ENCODE results near the gene WNT7B. TPM values are rescaled to one million over a fixed set of nuclear protein-coding genes. Genes with fewer than 3 reads are reported as not detected.

The WNT7B gene
- total RNA-seq, 3 donors from 2014 or later (not counting 1 experiment from before 2014, with no cell fraction given): not detected

- ATAC-seq (no peak), DNase-seq (no peak)
- Mint-ChIP-seq H3K36me3 (no peaks in the 10 kb centered on the region), H3K27me3 (ENCODE audit: low read depth in 2 of 2) (peaks cover 22 to 24% of the 10 kb centered on the region in 2 donors), H3K27ac (no peak overlapping the region), H3K4me1 (no peaks in the 10 kb centered on the region), H3K4me3 (no peak overlapping the region), H3K9me3 (no peaks in the 10 kb centered on the region)
- no peaks in the 10 kb centered on the region for H3K9me3 ChIP-seq (ENCODE audit: control insufficient read depth, insufficient read depth, low read length)
- TF ChIP-seq, protein P1, sequence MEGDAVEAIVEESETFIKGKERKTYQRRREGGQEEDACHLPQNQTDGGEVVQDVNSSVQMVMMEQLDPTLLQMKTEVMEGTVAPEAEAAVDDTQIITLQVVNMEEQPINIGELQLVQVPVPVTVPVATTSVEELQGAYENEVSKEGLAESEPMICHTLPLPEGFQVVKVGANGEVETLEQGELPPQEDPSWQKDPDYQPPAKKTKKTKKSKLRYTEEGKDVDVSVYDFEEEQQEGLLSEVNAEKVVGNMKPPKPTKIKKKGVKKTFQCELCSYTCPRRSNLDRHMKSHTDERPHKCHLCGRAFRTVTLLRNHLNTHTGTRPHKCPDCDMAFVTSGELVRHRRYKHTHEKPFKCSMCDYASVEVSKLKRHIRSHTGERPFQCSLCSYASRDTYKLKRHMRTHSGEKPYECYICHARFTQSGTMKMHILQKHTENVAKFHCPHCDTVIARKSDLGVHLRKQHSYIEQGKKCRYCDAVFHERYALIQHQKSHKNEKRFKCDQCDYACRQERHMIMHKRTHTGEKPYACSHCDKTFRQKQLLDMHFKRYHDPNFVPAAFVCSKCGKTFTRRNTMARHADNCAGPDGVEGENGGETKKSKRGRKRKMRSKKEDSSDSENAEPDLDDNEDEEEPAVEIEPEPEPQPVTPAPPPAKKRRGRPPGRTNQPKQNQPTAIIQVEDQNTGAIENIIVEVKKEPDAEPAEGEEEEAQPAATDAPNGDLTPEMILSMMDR (IDR thresholded peaks at IDR 0.05): no peak
- 65% methylated on average over 27 of the region's 27 CpGs for WGBS (ENCODE audit: insufficient coverage)
- no peak overlapping the region for H3K27ac ChIP-seq (ENCODE audit: low read length)
- H3K4me3 ChIP-seq (ENCODE audit: low read length): no peak overlapping the region
- no peaks in the 10 kb centered on the region for H3K36me3 ChIP-seq (ENCODE audit: control insufficient read depth, insufficient read depth, low read length)
- H3K27me3 ChIP-seq (ENCODE audit: control insufficient read depth, insufficient read depth, low read length): peaks cover 2% of the 10 kb centered on the region
- no peaks in the 10 kb centered on the region for H3K4me1 ChIP-seq (ENCODE audit: control insufficient read depth, insufficient read depth, low read length)
- intact Hi-C loops (cut with micrococcal nuclease): no loop called here
Observed at GRCh38 chr22:45934659-45935341, 42.2 kb downstream of the WNT7B start.

- H3K4me1 ChIP-seq (ENCODE audit: control insufficient read depth, insufficient read depth, low read length): no peaks in the 10 kb centered on the region
- Mint-ChIP-seq H3K4me1 (no peaks in the 10 kb centered on the region), H3K27me3 (ENCODE audit: low read depth in 2 of 2) (peaks cover 24 to 25% of the 10 kb centered on the region in 2 donors), H3K9me3 (no peaks in the 10 kb centered on the region), H3K27ac (no peak overlapping the region), H3K36me3 (no peaks in the 10 kb centered on the region), H3K4me3 (no peak overlapping the region)
- H3K27me3 ChIP-seq (ENCODE audit: control insufficient read depth, insufficient read depth, low read length): peaks cover 2% of the 10 kb centered on the region
- DNase-seq: no peak
- intact Hi-C loops (cut with micrococcal nuclease): no loop called here
- no peak overlapping the region for H3K27ac ChIP-seq (ENCODE audit: low read length)
- no peak overlapping the region for H3K4me3 ChIP-seq (ENCODE audit: low read length)
- 83% methylated on average over 6 of the region's 6 CpGs for WGBS (ENCODE audit: insufficient coverage)
- no peak for ATAC-seq
- TF ChIP-seq, protein P1 (IDR thresholded peaks at IDR 0.05): no peak
- H3K36me3 ChIP-seq (ENCODE audit: control insufficient read depth, insufficient read depth, low read length): no peaks in the 10 kb centered on the region
- H3K9me3 ChIP-seq (ENCODE audit: control insufficient read depth, insufficient read depth, low read length): no peaks in the 10 kb centered on the region
Observed at GRCh38 chr22:45934168-45934564, 42.8 kb downstream of the WNT7B start.

- no peak overlapping the region for H3K27ac Mint-ChIP-seq
- Histone ChIP-seq H3K4me3 (ENCODE audit: low read length) (no peak overlapping the region), H3K27ac (ENCODE audit: low read length) (no peak overlapping the region), H3K9me3 (ENCODE audit: control insufficient read depth, insufficient read depth, low read length) (no peaks in the 10 kb centered on the region), H3K36me3 (ENCODE audit: control insufficient read depth, insufficient read depth, low read length) (no peaks in the 10 kb centered on the region), H3K27me3 (ENCODE audit: control insufficient read depth, insufficient read depth, low read length) (peaks cover 2% of the 10 kb centered on the region), H3K4me1 (ENCODE audit: control insufficient read depth, insufficient read depth, low read length) (no peaks in the 10 kb centered on the region)
- H3K4me1 Mint-ChIP-seq: no peaks in the 10 kb centered on the region
- H3K9me3 Mint-ChIP-seq: no peaks in the 10 kb centered on the region
- 89% methylated on average over 18 of the region's 18 CpGs for WGBS (ENCODE audit: insufficient coverage)
- intact Hi-C loops (cut with micrococcal nuclease): no loop called here
- no peak for DNase-seq
- H3K4me3 Mint-ChIP-seq: no peak overlapping the region
- H3K27me3 Mint-ChIP-seq (ENCODE audit: low read depth in 2 of 2): peaks cover 24 to 25% of the 10 kb centered on the region in 2 donors
- no peak for ATAC-seq
- no peaks in the 10 kb centered on the region for H3K36me3 Mint-ChIP-seq
- TF ChIP-seq, protein P1 (IDR thresholded peaks at IDR 0.05): no peak
Observed at GRCh38 chr22:45933506-45934167, 43.3 kb downstream of the WNT7B start.
